Heart left ventricle (tissue), 16 donors: Measurements from ENCODE around the gene KPNB1. TPM values are rescaled to one million over a fixed set of nuclear protein-coding genes. Genes with fewer than 3 reads are reported as not detected.

Experiments
- ATAC-seq, 4 donors: fragments of 200-7000 bp; cut with Tn5 transposase; one replicate each; pipeline ENCODE4 v1.9.1; 2020 to 2022; ENCODE audit warnings: moderate library complexity in 4 of 4, mild to moderate bottlenecking in 3 of 4, moderate number of reproducible peaks in 1 of 4
- DNase-seq, 5 donors: peaks; one replicate each; pipeline ENCODE4 v3.0.0-alpha.2; 2020
- H3K27ac ChIP-seq, 12 donors: fragments of 200-600 bp; sonication (generic) in 4 of 12; one replicate each; pipeline versions ENCODE4 v1.5.0 to v1.8.0; 2016 to 2022; ENCODE audit warnings: mild to moderate bottlenecking in 2 of 12
- H3K27me3 ChIP-seq, 9 donors: fragments of 200-600 bp; sonication (generic) in 2 of 9; one replicate each; pipeline versions ENCODE4 v1.5.1 to v1.8.0; 2016 to 2022; ENCODE audit warnings: mild to moderate bottlenecking in 3 of 9
- H3K36me3 ChIP-seq, 9 donors: fragments of 200-600 bp; sonication (generic) in 2 of 9; one replicate each; pipeline versions ENCODE4 v1.5.0 to v1.8.0; 2018 to 2022; ENCODE audit warnings: mild to moderate bottlenecking in 2 of 9
- H3K4me1 ChIP-seq, 12 donors: fragments of 200-600 bp; sonication (generic) in 4 of 12; one replicate each; pipeline versions ENCODE4 v1.5.0 to v1.8.0; 2016 to 2022; ENCODE audit warnings: mild to moderate bottlenecking in 3 of 12
- H3K4me3 ChIP-seq, 12 donors: fragments of 200-600 bp; sonication (generic) in 4 of 12; one replicate each; pipeline versions ENCODE4 v1.5.0 to v1.8.0; 2017 to 2022; ENCODE audit warnings: mild to moderate bottlenecking in 9 of 12, moderate library complexity in 4 of 12
- H3K9me3 ChIP-seq, 12 donors: fragments of 200-600 bp; sonication (generic) in 4 of 12; one replicate each; pipeline versions ENCODE4 v1.5.0 to v1.8.0; 2016 to 2022; ENCODE audit warnings: mild to moderate bottlenecking in 1 of 12
- CTCF ChIP-seq, 12 donors: fragments of 200-600 bp; sonication (generic) in 4 of 12; IDR thresholded peaks; one replicate each; pipeline versions ENCODE4 v1.5.0 to v1.8.0; 2018 to 2022; ENCODE audit warnings: antibody characterized with exemption in 12 of 12, mild to moderate bottlenecking in 5 of 12
- POLR2A ChIP-seq, 2 donors: fragments of 450-650 bp; IDR thresholded peaks; one replicate each; pipeline ENCODE4 v1.6.1; 2017; ENCODE audit warnings: antibody characterized with exemption in 2 of 2, mild to moderate bottlenecking in 2 of 2, moderate library complexity in 2 of 2
- WGBS, 4 donors: extraction: QIAGEN DNeasy Blood & Tissue Kit in 2 of 4; methylation state at CpG; one replicate each; pipeline versions ENCODE4 v1.1.5 to v1.1.7; 2013 to 2018; 5-methylcytosine and 5-hydroxymethylcytosine counted together
- intact Hi-C, 10 donors: fragments of 100-400 bp; cut with DNase I; formaldehyde crosslinking; loops; one replicate each; pipeline versions ENCODE4 v1.11.1 to v1.14.2; 2022
- polyA plus RNA-seq, 2 donors: library from polyadenylated mRNA; stranded (reverse); fragments of 200-250 nt; gene quantifications; one replicate each; pipeline ENCODE4 v1.2.3, GENCODE V29; 2013
- total RNA-seq, 9 donors: library from RNA; depleted of rRNA in 2 of 9; stranded (reverse); fragments of >200 nt in 2 of 9; fragmentation: NEBNext Ultra II Directional in 3 of 9; extraction: Animal tissue kit (Norgen Biotek cat#: 25700) in 3 of 9; gene quantifications; one replicate each; pipeline versions ENCODE4 v1.1.0 to v1.2.4, GENCODE V29; 2016 to 2023
- donor health status: ischemic (EF 13 %, LVEDD 7.1; RV severe dilation, severe dysfunction).
- donor health status: healthy with polysubstance abuse.
- donor health status: DM: no; HTN: yes; CAD: no.
- donor health status: DM: no; HTN: no; CAD: no.
- donor health status: ischemic (EF 25% LVEDD 6.9; RV normal size, moderate dysfunction).
- donor health status: ischemic (EF 25% LVEDD 5.7; RV mildly dilated, moderate dysfunction).
- donor health status: healthy.
- donor health status: DM: yes; HTN: yes; CAD: no.
- donor health status: ischemic (EF 35%, LVEDD 5.7; RV mildly dilated, moderate dysfunction).
- donor health status: nonischemic (EF 11% LVEDD 7.7; RV severe dilation, severe dysfunction).
- donor health status: DM: yes; HTN: yes; CAD: no.
- donor health status: PGD.
- donor health status: ischemic (EF 29% LVEDD 5.4; RV normal size, mild dysfunction).
- donor health status: nonischemic (EF 23%, LVEDD 6.1; RV moderate dilation, normal function).

Gene KPNB1
- total and polyA plus RNA-seq, 11 donors, result 30.7 to 236 (median 174) TPM

- H3K9me3 ChIP-seq, result no peaks in the 10 kb centered on the region
- H3K27me3 ChIP-seq, result no peaks in the 10 kb centered on the region
- WGBS, 4 donors, result 84 to 92% (median 89%) methylated on average over 12 to 13 of the region's 13 CpGs
- peaks cover 0 to 56% (median 9%) of the 10 kb centered on the region in 12 donors for H3K4me1 ChIP-seq
- H3K27ac ChIP-seq, result peak overlapping the region in 1 of 12 donors; percentile 71
- TF ChIP-seq CTCF (IDR thresholded peaks at IDR 0.05) (no peak), POLR2A (IDR thresholded peaks at IDR 0.05) (no peak)
- no peak for ATAC-seq
- peak in 1 of 5 donors; percentile 48 for DNase-seq
- intact Hi-C loops, result loop anchor here in 2 of 10 donors (10.0 kb wide), 2 partner anchors 84 to 94 kb away; no protein-coding TSS in a partner anchor
- peak overlapping the region in 1 of 12 donors; percentile 36 for H3K4me3 ChIP-seq
- peaks cover 0 to 39% (median 15%) of the 10 kb centered on the region in 9 donors for H3K36me3 ChIP-seq
Measured at GRCh38 chr17:47700471-47701449, 51.0 kb downstream of the KPNB1 start.

GRCh38 chr17:47701608-47702007 lies 51.9 kb downstream of the KPNB1 start:
- Histone ChIP-seq H3K27ac (peak overlapping the region in 1 of 12 donors; percentile 55), H3K27me3 (no peaks in the 10 kb centered on the region), H3K36me3 (peaks cover 0 to 44% (median 15%) of the 10 kb centered on the region in 9 donors), H3K9me3 (no peaks in the 10 kb centered on the region), H3K4me1 (peaks cover 0 to 60% (median 13%) of the 10 kb centered on the region in 12 donors), H3K4me3 (no peak overlapping the region)
- DNase-seq, result peak in 1 of 5 donors; percentile 31
- ATAC-seq, result no peak
- 79 to 93% (median 84%) methylated on average over 4 of the region's 4 CpGs for WGBS, 4 donors
- TF ChIP-seq CTCF (IDR thresholded peaks at IDR 0.05), result no peak
- no peak for TF ChIP-seq POLR2A (IDR thresholded peaks at IDR 0.05)
- intact Hi-C loops, result loop anchor here in 2 of 10 donors (10.0 kb wide), 2 partner anchors 83 to 93 kb away; no protein-coding TSS in a partner anchor

- 87 to 93% (median 90%) methylated on average over 12 of the region's 12 CpGs for WGBS, 4 donors
- TF ChIP-seq POLR2A (IDR thresholded peaks at IDR 0.05) (no peak), CTCF (IDR thresholded peaks at IDR 0.05) (no peak)
- peak overlapping the region in 1 of 12 donors; percentile 55 for H3K27ac ChIP-seq
- DNase-seq, result peak in 1 of 5 donors; percentile 33
- H3K36me3 ChIP-seq, result peaks cover 0 to 44% (median 15%) of the 10 kb centered on the region in 9 donors
- no peaks in the 10 kb centered on the region for H3K27me3 ChIP-seq
- H3K4me1 ChIP-seq, result peaks cover 0 to 67% (median 19%) of the 10 kb centered on the region in 12 donors
- intact Hi-C loops, result loop anchor here in 2 of 10 donors (10.0 kb wide), 2 partner anchors 82 to 92 kb away; no protein-coding TSS in a partner anchor
- ATAC-seq, result no peak
- H3K4me3 ChIP-seq, result no peak overlapping the region
- H3K9me3 ChIP-seq, result no peaks in the 10 kb centered on the region
Measured at GRCh38 chr17:47702391-47702995, 52.8 kb downstream of the KPNB1 start.
